Measurements from ENCODE around the gene EXOC4.
A peak's percentile ranks its signal among the peaks of the same experiment; 100 is the strongest.

The EXOC4 gene

DNA sequence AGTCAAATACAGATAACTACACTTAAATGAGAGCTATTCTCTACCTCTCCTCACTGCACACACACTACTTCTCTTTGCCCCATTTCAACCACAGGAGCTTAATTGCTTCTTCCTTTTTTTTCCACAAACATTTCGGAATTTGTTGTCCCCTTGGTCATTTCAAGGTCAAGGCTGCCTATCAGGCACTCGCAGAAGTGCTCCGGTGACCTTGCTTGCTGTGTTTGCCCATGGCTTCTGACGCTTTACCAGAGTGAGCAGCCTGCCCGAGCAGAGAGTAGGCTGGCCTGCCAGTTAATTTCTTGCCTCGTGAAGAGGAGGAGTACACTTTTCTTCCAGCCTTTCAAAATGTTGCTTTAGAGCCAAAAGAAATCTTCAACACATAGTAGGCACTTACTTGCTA is 577.2 kb downstream of the EXOC4 start:
- DNase-seq (ENCODE audit: low spot score), result no peak

DNA sequence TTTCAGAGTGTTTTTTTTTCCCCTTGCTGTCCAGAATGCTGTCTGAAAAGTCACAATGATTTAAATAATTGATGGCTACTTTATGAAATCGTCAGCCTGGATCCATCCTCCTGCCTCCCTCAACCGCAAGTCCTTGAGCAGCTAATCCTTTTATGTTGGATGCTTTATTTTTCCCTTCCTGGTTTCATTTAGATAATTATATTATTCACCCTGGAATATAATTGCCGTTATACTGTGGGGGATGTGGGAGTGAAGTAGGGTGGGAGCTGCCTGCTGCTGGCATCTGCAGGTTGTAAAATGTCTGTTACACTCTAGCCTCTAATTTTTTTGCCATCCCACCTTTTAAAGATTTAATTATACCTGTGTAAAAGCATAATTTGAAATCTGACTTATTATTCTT is 583.8 kb downstream of the EXOC4 start:
- DNase-seq (ENCODE audit: low spot score), result no peak

DNA sequence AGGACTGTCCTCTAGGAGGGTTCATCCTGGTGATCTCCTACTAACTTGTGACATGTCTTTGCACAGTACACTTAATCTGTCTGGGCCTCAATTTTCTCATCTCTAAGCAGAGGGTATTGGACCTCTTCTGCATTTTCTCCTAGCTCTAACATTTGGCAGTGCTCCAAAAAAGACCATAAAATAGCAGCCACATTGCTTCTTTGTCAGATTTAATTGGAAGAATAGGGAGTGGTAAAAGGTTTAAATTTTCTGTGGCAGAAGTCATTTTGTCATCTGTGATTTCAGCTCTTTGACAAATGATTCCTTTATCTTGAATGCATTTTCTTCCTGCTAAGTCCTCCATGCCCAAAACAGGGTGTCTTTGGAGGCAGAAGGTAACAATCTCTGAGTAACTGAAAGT is 584.3 kb downstream of the EXOC4 start:
- no peak for DNase-seq (ENCODE audit: low spot score)

DNA sequence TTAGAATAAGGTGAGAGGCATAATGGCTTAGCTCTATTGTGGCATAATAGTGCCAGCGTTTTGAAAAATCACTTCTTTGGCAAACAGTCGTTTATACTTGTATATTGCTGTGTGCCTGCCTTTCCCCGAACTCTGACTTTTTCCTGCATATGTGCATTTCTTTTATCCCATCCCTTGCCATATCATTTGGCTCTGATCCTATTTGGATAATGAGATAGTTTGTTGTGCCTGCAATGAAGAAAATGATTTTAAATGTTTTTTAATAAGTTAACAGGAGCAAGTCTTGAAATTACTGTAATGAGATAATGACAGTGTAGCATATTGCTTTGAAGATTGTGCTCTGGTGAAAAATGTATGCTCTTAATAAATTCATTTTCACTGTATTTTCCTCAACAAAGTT is 586.2 kb downstream of the EXOC4 start:
- DNase-seq (ENCODE audit: low spot score), result no peak

DNA sequence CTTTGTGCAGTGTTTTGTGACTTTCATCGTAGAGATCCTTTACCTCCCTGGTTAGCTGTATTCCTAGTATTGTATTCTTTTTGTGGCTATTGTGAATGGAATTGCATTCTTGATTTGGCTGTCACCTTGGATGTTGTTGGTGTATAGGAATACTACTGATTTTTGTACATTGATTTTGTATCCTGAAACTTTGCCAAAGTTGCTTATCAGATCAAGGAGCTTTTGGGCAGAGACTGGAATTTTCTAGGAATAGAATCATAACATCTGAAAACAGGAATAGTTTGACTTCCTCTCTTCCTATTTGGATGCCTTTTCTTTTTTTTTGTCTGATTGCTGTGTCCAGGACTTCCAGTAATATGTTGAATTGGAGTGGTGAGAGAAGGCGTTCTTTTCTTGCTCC is 590.5 kb downstream of the EXOC4 start:
- DNase-seq (ENCODE audit: low spot score), result no peak

DNA sequence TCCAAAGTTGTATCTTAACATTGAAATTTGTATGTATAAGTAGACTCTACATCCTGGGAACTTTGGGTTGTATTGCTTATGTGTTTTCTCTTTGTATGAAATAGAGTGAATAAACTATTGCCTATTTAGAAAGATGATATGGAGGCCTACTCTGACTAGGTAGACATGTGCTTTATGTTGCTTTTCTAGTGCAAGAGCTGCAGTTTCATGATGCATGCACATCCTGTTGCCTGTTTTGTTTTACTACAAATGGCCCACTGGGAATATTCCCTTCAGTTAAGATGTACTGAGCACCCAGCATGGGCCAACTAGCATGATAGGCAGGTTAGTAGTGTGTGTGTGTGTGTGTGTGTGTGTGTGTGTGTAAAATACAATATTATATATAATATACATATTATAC is 592.1 kb downstream of the EXOC4 start:
- no peak for DNase-seq (ENCODE audit: low spot score)

DNA sequence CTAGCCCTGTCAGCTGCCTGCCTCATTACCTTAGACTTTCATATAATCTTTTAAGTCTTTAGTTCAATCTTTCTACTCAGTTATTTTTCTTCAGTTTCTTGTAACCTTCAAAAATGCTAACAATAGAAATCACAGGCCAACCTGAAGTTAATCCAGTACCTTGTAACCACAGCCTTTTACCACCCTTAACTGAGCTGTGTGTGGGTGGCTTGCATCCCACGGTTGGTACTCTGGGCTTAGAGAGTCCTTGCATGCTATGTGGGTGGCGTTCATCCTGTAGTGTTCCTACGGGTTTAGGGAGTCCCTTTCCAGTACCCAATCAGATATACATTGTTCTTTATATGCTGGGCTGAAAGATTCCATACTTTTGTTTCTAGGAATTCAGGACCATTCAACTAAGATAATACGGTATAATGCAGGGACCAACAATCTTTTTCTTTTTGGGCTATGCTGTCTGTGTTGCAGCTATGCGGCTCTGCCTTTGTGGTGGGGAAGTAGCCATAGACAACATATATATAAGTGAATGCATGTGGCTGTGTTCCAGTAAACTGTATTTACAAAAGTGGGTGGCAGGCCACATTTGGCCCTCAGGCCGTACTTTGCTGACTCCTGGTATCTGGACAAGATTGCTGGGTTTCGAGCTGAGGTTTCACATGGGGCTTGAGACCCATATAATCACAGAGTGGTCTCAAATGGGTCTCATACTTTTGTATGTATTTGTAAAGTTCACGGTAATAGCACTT is 593.5 kb downstream of the EXOC4 start:
- DNase-seq (ENCODE audit: low spot score), result no peak

DNA sequence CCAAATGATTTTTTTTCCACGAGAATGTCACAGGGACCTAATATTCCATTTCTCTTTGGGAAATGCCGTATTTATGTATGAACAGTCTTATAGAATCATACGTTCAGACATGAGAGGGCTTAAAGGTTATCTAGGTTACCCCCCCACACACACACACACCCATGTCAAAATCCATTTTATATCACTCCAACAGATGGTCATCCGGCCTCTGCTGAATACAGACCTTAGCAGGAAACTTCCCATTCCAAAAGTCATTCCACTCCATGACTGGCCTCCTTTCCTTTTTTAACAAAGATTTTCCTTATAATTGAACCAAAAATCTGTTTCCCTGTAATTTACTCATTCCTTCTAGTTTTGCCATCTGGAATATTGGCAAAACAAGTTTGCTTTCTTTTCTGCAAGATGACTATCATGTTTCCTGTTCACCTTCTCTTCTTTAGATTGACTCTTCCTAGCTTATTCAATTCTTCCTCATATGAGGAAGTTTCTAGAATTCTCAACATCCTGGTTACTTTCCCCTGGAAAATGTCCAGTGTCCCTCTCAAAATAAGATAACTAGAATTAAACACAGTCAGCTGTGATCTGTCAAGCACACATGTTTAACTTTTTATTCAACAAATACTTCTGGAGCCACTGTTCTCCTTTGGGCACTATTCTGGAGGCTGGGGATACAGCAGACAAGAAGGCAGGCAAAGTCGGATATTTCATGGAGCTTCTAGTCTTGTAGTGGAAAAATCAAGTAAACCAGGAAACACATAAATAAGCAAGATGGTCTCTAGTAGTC is 597.8 kb downstream of the EXOC4 start:
- DNase-seq (ENCODE audit: low spot score), result no peak

DNA sequence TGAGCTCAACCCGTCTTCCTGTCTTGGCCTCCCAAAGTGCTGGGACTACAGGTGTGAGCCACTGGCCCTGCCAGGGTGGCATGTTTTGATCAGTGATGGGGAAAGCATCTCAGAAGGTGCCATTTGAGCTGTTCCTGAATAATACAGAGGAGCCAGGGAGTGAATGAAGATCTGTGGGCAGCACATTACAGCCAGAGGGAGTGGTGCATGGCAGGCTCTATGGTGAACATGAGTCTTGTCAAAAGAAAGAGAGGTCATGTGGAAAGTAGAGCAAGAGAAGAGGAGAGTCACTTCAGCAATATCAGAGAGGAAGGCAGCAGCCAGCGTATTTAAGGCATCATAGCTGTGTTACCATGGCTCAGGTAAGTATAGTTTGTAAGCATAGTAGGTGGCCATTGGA is 598.5 kb downstream of the EXOC4 start:
- no peak for DNase-seq (ENCODE audit: low spot score)

DNA sequence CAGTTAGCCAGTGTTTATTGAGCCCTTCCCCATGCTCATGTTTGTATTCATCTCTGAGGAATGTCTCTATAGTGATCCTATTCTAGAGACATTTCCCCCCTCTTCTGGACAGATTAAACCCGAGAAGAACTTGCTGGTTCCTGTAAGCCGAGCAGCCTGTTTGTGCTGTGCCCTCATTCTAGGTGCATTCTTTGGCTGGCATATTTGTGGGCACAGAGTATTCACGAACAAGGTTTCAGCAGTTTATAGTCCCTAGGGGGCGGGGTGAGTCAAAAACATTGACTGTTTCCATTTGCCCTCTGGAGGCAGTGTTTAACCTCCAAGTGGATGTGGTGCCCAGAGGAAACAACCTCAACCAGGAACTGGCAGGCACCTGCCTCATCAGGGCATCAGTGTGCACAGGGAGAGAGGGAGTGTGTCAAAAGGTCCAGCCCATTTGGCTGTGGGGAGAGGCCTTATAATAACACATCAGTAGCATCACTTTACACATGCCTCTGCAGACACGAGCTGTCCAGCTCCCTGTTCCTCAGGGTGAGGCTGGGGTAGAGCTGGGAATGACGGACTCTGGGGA is 600.9 kb downstream of the EXOC4 start:
- peak; percentile 27 for DNase-seq (ENCODE audit: low spot score)

DNA sequence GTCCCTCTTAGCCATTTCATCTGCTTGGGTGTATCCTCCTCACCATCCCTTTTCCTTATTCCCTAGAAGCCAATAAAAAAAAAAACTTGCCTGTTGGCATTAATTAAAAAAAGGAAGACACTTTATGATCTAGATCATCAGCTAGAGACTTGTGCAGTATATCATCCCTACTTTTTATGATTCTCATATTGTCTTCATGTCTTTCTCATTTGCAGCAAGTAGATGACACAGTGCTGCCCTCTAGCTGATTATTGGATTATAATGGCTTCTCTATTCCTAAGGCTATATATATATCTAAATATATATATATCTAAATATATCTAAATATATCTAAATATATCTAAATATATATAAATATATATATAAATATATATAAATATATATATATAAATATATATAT is 601.9 kb downstream of the EXOC4 start:
- no peak for DNase-seq (ENCODE audit: low spot score)

DNA sequence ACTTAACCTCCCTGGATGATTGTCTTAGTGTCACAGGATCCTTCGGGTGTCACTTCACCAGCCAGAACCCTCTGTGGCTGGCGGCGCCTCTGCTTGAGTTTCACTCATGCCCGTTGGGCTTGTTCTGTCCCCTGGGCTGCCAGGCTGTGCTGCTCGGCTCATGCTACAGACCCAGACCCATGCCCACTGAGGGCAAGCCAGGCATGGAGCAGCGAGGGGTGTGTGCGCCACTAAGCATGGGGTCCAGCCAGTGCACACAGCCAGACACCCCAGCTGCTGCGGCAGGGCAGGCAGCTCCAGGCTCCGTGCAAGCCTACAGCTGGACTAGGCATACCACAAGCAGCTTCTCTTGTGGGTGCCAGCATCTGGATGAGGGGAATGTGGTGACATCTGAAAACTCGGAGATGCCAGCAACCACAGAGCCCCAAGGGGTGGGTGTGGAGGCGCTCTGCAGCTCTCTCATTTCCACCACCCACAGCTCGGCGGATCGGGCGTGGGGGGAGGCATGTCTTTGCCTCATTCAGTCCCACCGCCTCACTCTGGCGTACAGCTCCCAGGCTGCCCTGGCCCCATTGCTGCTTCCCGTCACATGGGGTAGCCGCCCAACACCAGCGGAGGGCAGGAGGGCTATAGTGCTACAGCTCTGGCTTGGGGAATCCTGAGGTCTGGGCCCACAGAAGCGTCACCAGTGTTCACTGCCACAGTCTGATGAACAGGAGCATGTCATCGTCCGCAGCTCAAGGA is 604.7 kb downstream of the EXOC4 start:
- DNase-seq (ENCODE audit: low spot score), result no peak

DNA sequence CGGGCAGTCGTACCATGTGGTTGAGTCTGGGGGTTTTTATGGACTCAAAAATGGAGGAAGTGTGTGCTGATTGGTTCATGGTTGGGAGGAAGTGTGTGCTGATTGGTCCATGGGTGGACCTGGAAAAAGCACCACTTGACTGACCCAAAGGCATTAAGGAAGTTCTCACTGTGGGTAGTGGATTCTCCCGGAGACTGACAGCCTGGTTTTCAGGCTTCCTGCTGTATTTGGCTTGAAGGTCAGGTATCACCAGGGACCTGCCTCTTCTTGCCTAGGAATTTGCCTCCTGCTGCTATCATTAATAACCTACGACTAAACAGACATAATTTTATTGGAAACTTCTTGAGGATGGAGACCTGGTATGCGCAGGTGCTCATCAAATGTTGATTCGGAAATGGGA is 605.4 kb downstream of the EXOC4 start:
- DNase-seq (ENCODE audit: low spot score), result no peak

DNA sequence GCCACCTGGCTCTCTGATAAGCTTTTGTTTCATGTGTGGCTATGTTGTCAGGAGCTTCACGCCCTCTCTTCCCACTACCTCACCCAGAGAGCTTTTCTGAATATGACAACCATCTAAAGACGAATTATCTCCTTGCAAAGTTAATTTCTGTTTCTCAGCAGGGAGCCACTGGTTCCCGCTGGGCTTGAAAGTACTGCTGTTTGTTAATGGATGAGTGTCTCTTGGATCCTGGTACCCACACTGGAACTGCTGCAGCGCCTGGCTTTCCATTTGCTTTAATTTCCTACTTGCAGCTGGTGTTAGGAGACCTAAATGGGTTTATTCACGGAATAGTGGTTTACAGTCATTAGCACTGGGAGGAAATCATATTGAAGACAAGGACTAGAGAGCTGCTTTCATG is 606.4 kb downstream of the EXOC4 start:
- no peak for DNase-seq (ENCODE audit: low spot score)

DNA sequence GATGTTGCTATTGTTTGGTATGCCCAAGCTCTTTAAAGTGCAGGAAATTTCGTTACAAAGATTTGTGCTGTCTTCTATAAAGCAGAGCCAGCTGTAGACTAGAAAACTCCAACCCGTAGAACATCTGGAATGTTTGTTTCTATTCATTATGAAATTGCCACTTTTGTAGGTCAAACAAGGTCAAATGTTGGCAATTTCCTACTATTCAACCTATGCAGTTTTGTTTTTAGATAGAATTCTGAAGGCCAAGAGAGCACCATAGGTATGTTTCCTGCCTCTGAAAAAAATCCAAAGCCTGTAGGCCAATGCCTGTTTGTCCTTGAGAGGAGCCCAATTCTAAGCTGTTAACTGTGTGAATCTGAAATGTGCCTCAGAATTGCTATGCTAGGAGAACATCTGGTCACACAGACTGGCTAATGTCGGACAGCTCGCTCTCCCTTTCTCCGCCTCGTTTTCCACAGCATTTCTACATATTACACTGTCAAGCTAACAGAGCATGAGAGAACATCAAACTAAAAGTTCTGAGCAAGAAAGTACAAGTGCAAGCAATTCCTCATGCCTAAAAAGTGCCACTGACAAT is 607.1 kb downstream of the EXOC4 start:
- DNase-seq (ENCODE audit: low spot score), result no peak

DNA sequence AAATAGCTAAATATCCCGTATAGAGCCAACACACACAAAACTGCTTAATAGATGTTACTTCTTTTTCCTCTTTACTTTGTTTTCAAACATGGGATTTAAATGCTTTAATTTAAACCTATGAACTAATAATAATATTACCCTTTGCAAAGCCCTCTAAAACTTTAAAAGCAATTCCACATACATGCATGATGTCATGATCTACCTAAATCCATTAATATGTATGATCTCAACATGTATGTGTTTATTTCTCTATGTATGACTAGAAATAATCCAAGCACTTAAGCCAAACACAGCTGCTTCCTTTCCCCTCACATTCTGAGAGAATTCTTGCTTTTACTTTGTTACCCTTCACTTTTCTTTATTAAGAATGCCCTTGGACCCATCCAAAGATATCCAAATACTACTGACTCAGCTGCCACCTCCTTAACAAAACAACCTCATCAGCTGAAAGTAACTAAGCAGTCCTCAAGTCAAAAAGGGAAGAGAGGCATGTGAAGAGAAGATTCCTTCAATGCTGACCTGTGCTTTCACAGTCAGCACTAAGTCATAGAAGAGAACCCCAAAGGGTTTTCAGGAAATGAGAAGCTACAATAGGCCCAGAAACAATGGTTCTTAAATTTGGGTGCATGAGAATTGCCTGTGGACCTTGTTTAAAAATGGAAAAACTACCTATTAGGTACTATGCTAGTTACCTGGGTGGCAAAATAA is 607.9 kb downstream of the EXOC4 start:
- DNase-seq (ENCODE audit: low spot score), result no peak

DNA sequence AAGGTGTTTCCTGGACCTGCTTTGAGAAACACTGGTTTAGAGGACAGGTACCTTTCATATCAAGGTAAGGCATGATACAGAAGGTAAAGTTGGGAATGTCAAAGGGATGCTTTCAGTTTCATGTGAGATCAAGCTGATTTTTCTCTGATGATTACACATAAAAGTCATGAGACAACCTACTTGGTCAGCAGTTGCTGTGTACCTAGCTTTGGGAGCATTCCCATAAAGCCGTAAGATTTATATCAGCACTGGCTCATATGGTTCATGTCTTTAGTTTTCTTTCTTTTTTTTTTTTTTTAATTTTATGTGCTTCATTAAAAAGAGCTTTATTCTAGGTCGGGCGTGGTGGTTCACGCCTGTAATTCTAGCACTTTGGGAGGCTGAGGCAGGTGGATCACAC is 609.0 kb downstream of the EXOC4 start:
- no peak for DNase-seq (ENCODE audit: low spot score)

DNA sequence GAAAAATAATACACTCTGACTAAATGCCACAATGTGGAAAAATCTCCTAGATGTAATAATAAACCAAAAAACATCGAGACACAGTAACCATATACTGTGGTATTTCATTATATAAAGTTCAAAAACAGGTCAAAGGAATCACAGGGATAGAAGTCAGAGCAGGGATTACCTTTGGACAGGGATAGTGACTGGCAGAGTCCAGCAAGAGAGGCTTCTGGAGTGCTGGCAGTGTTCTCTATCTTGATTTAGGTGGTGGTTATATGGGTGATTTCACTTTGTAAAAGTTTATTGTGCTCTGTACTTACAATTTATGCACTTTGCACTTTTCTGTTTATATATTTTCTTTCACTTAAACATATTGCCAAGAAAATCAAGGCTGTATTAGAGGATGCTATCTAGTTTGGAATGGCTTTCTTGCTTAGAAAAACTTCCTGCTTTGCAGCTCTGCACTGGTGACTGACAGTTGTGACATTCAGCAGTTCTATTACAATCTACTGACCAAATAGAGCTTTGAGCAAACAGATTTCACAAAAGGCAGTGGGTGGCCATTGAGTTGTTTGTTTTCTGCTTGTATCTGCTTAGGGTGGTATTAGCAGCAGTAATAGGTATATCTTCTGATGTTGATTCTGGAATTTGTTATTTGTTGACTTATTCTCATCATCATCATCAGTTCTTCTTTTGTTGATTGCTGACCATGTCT is 610.6 kb downstream of the EXOC4 start:
- no peak for DNase-seq (ENCODE audit: low spot score)

DNA sequence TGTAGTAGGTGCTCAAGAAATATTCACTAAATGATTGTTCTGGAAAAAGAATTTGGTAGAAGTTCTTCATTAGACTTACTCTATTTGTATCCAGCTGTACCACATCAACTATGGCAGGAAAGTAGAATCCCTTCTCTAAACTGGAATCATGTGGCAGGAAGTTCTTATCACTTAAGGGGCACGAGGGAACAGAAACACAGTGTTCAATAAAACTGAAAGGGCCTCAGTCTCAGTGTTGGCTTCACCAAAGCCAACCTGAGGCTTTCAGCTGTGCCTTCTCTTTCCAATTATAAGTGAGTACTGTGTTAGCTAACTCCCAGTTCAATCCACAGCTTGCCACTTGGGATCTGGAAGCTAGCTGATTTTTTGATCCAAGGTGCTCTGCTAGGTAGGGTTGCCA is 616.7 kb downstream of the EXOC4 start:
- no peak for DNase-seq (ENCODE audit: low spot score)

DNA sequence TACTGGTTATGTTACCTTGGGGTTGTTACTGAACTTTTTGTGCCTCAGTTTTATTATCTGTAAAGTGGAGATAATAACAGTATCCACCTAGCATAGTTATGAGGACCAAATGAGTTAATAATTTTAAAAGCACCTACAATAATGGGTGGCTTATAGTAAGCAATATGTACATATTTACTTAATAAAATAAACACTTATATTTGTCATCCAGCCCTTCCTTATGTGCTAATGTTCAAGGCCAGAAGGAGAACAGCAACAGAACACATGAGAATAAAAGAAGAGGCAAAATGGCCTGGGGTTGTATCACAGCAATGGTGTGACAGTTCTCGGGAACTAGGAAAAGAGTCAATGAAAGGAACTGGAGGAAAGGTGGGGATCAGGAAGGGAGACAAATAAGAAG is 618.9 kb downstream of the EXOC4 start:
- DNase-seq (ENCODE audit: low spot score), result no peak

DNA sequence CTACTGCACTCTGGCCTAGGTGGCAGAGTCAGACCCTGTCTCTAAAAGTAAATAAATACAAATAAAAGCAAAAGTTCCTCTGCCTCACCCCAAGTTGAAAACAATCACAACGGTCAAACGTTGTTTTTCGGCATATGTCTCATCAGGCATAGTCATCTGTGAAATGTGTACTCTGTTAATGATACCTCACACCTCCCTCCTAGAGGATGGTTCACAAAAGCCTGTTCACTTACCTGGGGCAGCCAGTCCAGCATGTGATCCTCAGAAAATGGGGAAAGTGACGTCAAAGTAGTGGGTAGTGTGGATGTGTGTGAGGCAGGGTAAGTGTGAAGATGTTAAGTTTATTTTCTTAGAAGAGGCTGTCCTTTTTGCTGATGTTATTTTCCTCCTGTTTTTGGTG is 620.3 kb downstream of the EXOC4 start:
- no peak for DNase-seq (ENCODE audit: low spot score)
